ENCODE data around the gene RNF121. TPM values are rescaled to one million over a fixed set of nuclear protein-coding genes. Genes with fewer than 3 reads are reported as not detected.

Gene RNF121
- total and polyA plus RNA-seq, 2 of the 8 experiments (the other 6 are each of a cell fraction or from before 2014, with no cell fraction given): 39.7 to 51.6 TPM

- ChIA-PET CTCF (ENCODE audit: partially characterized antibody) (interaction anchor here (0.7 to 25.0 kb wide), 17 partner anchors 10 to 212 kb away, joined by 3 to 423 read pairs (median 11); partner anchors contain the start of gene LAMTOR1), POLR2A (ENCODE audit: partially characterized antibody) (interaction anchor here (1.1 to 3.7 kb wide), 6 partner anchors 11 to 87 kb away, joined by 3 to 40 read pairs (median 5); partner anchors contain the start of gene ANAPC15)
- H3K4me3 ChIP-seq (ENCODE audit: extremely low read depth in 1 of 4, insufficient read depth in 2 of 4, low read depth in 3 of 4, low read length in 4 of 4): no peak overlapping the region
- H2BK15ac ChIP-seq (ENCODE audit: low read length): no peak overlapping the region
- no peak for FAIRE-seq
- H3K4ac ChIP-seq (replicated peaks; ENCODE audit: insufficient read length, low read depth, low read length): no peak overlapping the region
- H3K4me1 ChIP-seq (replicated peaks in 1 of 4; ENCODE audit: control insufficient read depth in 3 of 4, insufficient read depth in 4 of 4, low read length in 3 of 4): no peaks in the 10 kb centered on the region
- no peak overlapping the region for H3K14ac ChIP-seq (ENCODE audit: insufficient read length)
- H4K5ac ChIP-seq (ENCODE audit: insufficient read length, low read depth, low read length): no peak overlapping the region
- no peak overlapping the region for H4K91ac ChIP-seq (replicated peaks; ENCODE audit: insufficient read length, low read length)
- no peaks in the 10 kb centered on the region for H3K9me3 ChIP-seq (ENCODE audit: insufficient read depth in 2 of 2, low read depth in 1 of 2, low read length in 1 of 2)
- H3K56ac ChIP-seq (replicated peaks; ENCODE audit: insufficient read length, low read depth, low read length): no peak overlapping the region
- no peak overlapping the region for H2AK5ac ChIP-seq (ENCODE audit: low read depth, low read length)
- H3K4me2 ChIP-seq (ENCODE audit: insufficient read depth in 1 of 2, low read depth in 2 of 2, low read length in 2 of 2): no peak overlapping the region
- no peak overlapping the region for H2BK12ac ChIP-seq (ENCODE audit: low read depth, low read length)
- no peak overlapping the region for H2BK5ac ChIP-seq (ENCODE audit: low read depth, low read length)
- no peak overlapping the region for H2AFZ ChIP-seq (ENCODE audit: low read length)
- peaks cover 23 to 47% (median 44%) of the 10 kb centered on the region in 4 experiments for H3K36me3 ChIP-seq (ENCODE audit: control insufficient read depth in 2 of 4, insufficient read depth in 4 of 4, low read length in 3 of 4)
- no peak overlapping the region for H3K9ac ChIP-seq (replicated peaks in 1 of 4; ENCODE audit: extremely low read depth in 1 of 4, low read depth in 3 of 4, low read length in 3 of 4)
- no peak overlapping the region for H2BK120ac ChIP-seq (replicated peaks; ENCODE audit: low read depth, low read length)
- H3K23me2 ChIP-seq (ENCODE audit: low read depth, low read length): no peaks in the 10 kb centered on the region
- no peaks in the 10 kb centered on the region for H3K27me3 ChIP-seq (replicated peaks in 1 of 4; ENCODE audit: control insufficient read depth in 3 of 4, extremely low read depth in 1 of 4, insufficient read depth in 3 of 4, low read length in 3 of 4)
- H3K27ac ChIP-seq (ENCODE audit: low read depth, low read length): no peak overlapping the region
- TF ChIP-seq TCF12 (IDR thresholded peaks at IDR 0.05; ENCODE audit: low read depth, low read length): no peak
- no peak for TF ChIP-seq ASH2L (IDR thresholded peaks at IDR 0.05; ENCODE audit: low read length)
- TF ChIP-seq CEBPB (IDR thresholded peaks at IDR 0.05; ENCODE audit: low read depth, low read length): no peak
- TF ChIP-seq SIRT6 (IDR thresholded peaks at IDR 0.05; ENCODE audit: low read length): no peak
- H4K8ac ChIP-seq (ENCODE audit: extremely low read depth, insufficient read depth, low read length): no peak overlapping the region
- no peak overlapping the region for H3K23ac ChIP-seq (ENCODE audit: insufficient read length)
- no peak overlapping the region for H2BK20ac ChIP-seq (ENCODE audit: low read length)
- WGBS, 2 experiments (ENCODE audit: extremely low coverage in 1 of 2, insufficient coverage in 1 of 2, insufficient read length in 1 of 2, insufficient replicate concordance in 2 of 2, low coverage in 1 of 2, low lambda C conversion rate in 2 of 2, missing lambda C conversion rate in 1 of 2): 88% methylated on average over 1 of the region's 1 CpG; no CpG with 5 or more reads in 1 of the 2 experiments
- no peak overlapping the region for H3K18ac ChIP-seq (ENCODE audit: extremely low read depth, low read length)
- H3K79me2 ChIP-seq (ENCODE audit: control insufficient read depth in 1 of 2, insufficient read depth in 2 of 2, low read length in 2 of 2): no peaks in the 10 kb centered on the region; a peak in 1 of 4 replicates
- no peaks in the 10 kb centered on the region; the same call in 1 of the 2 replicates for H3K79me1 ChIP-seq (ENCODE audit: low read depth, low read length)
- no peak for DNase-seq (ENCODE audit: low read depth in 1 of 2, low spot score in 2 of 2)
- peaks cover 4 to 10% of the 10 kb centered on the region in 2 experiments for H4K20me1 ChIP-seq (replicated peaks in 1 of 2; ENCODE audit: control insufficient read depth in 1 of 2, insufficient read depth in 2 of 2, low read length in 2 of 2)
These were observed 97.2 kb downstream of the RNF121 start for GRCh38 chr11:72026090-72026489.

Data from H1 (cell line).